ENCODE data around the gene SULT1B1. TPM values are rescaled to one million over a fixed set of nuclear protein-coding genes. Genes with fewer than 3 reads are reported as not detected.

The SULT1B1 gene
- total and polyA plus RNA-seq, 11 donors = 0.15 to 1.1 (median 0.56) TPM

GRCh38 chr4:69727426-69727825 lies 33.0 kb downstream of the SULT1B1 start:
- intact Hi-C loops (cut with DNase I) = no loop called here
- WGBS, 4 donors = 73 to 77% (median 75%) methylated on average over 1 of the region's 1 CpG
- H3K27me3 ChIP-seq = no peaks in the 10 kb centered on the region

DNA sequence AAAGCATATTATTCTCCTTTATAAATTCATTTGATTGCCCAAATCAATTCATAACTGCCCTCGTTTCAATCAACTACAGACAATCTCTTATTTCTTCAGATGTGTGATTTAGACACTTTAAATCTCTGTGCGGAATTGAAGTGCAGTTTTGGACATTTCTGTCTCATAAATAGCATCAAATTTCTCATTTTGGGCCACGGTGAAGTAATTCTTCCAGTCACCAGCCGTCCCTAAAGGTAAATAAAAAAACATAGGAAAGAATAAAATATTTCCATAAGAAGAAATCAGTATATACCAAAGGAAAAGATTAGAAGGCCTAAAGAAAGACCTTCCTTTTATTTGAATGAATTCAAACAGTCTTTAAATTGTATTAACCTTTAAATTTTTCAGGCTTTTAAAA lies 33.4 kb downstream of the SULT1B1 start:
- peaks cover 0 to 4% (median 0%) of the 10 kb centered on the region in 12 donors for H3K9me3 ChIP-seq
- no peak overlapping the region for H3K4me3 ChIP-seq
- DNase-seq (no peak), ATAC-seq (no peak)
- H3K27ac ChIP-seq = no peak overlapping the region
- H3K4me1 ChIP-seq = peaks cover 0 to 7% (median 0%) of the 10 kb centered on the region in 12 donors
- H3K36me3 ChIP-seq = no peaks in the 10 kb centered on the region
- no peaks in the 10 kb centered on the region for H3K27me3 ChIP-seq
- intact Hi-C loops (cut with DNase I) = no loop called here
- TF ChIP-seq, protein P1, sequence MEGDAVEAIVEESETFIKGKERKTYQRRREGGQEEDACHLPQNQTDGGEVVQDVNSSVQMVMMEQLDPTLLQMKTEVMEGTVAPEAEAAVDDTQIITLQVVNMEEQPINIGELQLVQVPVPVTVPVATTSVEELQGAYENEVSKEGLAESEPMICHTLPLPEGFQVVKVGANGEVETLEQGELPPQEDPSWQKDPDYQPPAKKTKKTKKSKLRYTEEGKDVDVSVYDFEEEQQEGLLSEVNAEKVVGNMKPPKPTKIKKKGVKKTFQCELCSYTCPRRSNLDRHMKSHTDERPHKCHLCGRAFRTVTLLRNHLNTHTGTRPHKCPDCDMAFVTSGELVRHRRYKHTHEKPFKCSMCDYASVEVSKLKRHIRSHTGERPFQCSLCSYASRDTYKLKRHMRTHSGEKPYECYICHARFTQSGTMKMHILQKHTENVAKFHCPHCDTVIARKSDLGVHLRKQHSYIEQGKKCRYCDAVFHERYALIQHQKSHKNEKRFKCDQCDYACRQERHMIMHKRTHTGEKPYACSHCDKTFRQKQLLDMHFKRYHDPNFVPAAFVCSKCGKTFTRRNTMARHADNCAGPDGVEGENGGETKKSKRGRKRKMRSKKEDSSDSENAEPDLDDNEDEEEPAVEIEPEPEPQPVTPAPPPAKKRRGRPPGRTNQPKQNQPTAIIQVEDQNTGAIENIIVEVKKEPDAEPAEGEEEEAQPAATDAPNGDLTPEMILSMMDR (IDR thresholded peaks at IDR 0.05) = no peak
- WGBS, 4 donors = 65 to 77% (median 71%) methylated on average over 4 of the region's 4 CpGs

More at GRCh38 chr4:69727426-69727825, 33.0 kb downstream of the SULT1B1 start:
- Histone ChIP-seq H3K36me3 (no peaks in the 10 kb centered on the region), H3K4me1 (peaks cover 0 to 7% (median 0%) of the 10 kb centered on the region in 12 donors), H3K9me3 (peaks cover 0 to 4% (median 0%) of the 10 kb centered on the region in 12 donors), H3K4me3 (no peak overlapping the region), H3K27ac (no peak overlapping the region)
- no peak for TF ChIP-seq POLR2A (IDR thresholded peaks at IDR 0.05)
- TF ChIP-seq, protein P1 (IDR thresholded peaks at IDR 0.05) = no peak
- ATAC-seq (no peak), DNase-seq (no peak)

DNA sequence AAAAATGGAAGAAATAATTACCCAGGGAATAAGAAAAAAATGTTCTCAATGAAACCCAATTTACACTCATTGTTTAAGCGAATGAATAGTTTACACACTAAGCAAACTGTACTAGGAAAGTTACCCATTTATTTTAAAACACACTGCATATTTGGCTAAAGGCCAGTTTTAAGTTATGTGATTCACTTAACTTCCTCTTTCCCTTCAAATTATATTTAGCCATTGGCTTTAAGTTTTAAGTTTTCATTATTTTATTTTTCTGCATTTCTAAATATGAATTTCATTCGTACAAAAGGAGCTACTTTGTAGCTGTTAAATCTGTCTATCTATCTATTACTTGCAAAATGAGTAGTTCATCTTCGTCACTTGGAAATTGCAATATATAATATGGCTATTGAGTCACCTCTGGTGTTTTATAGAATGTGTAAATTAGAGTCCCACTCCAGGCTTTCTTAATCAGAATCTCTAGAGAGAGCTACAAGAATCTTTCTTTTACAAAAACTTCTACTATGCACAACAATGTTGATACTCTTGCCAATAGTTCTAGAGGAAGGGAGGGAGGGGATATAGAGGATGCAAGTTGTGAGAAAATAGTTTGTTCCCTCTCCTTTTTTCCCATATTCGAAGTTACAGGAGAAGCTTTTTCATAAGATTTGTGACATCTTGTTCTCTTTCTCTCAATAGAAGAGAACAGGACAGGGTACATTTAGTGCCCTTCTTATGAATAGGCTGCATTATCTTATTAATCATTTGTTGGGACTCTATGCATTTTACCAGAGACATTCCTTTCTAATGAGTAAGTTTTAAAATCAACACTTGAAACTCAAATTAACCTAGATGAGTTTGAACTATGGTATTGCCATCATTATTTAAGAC lies 41.8 kb downstream of the SULT1B1 start:
- Histone ChIP-seq H3K4me1 (peaks cover 0 to 6% (median 0%) of the 10 kb centered on the region in 12 donors), H3K36me3 (no peaks in the 10 kb centered on the region), H3K4me3 (no peak overlapping the region), H3K27me3 (no peaks in the 10 kb centered on the region), H3K27ac (no peak overlapping the region), H3K9me3 (peaks cover 0 to 5% (median 0%) of the 10 kb centered on the region in 12 donors)
- TF ChIP-seq, protein P1 (IDR thresholded peaks at IDR 0.05) = no peak
- TF ChIP-seq POLR2A (IDR thresholded peaks at IDR 0.05) = no peak
- intact Hi-C loops (cut with DNase I) = no loop called here
- no peak for DNase-seq
- 40 to 56% (median 48%) methylated on average over 4 of the region's 4 CpGs for WGBS, 4 donors
- ATAC-seq = no peak

DNA sequence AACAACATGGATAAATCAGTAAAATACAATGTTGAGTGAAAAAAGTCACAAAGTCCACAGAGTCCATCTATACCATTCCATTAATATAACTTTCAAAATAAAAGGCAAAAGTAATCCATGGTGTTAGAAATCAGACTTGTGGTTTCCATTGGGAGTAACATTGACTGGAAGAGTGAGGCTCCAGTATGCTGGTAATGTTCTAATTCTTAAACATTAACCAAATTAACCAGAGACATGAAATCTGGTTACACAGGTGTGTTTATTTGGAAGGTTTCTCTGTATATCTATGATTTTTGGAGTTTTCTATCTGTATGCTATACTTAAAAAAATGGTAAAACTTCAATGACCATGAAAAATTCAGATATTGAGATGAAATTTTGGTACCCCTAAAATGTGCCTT lies 42.6 kb downstream of the SULT1B1 start:
- peaks cover 0 to 6% (median 0%) of the 10 kb centered on the region in 12 donors for H3K4me1 ChIP-seq
- DNase-seq (no peak), ATAC-seq (no peak)
- H3K36me3 ChIP-seq = no peaks in the 10 kb centered on the region
- no peak for TF ChIP-seq POLR2A (IDR thresholded peaks at IDR 0.05)
- TF ChIP-seq, protein P1 (IDR thresholded peaks at IDR 0.05) = no peak
- H3K27ac ChIP-seq = no peak overlapping the region
- peaks cover 0 to 5% (median 0%) of the 10 kb centered on the region in 12 donors for H3K9me3 ChIP-seq
- no peak overlapping the region for H3K4me3 ChIP-seq
- no peaks in the 10 kb centered on the region for H3K27me3 ChIP-seq
- intact Hi-C loops (cut with DNase I) = no loop called here

Data from heart left ventricle (tissue), 16 donors.